Measurements from ENCODE around the gene KCND3.

GRCh38 chr1:111870181-111870580 lies 119.3 kb downstream of the KCND3 start:
- TF ChIP-seq EZH2 (IDR thresholded peaks at IDR 0.05) (no peak), POLR2AphosphoS5 (IDR thresholded peaks at IDR 0.05; ENCODE audit: borderline replicate concordance, low read depth, low read length) (no peak)

Measured in SK-N-MC (cell line).